Activated CD4-positive, CD25-positive, alpha-beta regulatory T cell treated with anti-CD3 and anti-CD28 coated beads, Interleukin-2, amount 50 U/mL, for 16 hours (primary cell): Measurements from ENCODE around the gene WSCD1.

Experiments
- DNase-seq: peaks from one replicate; pipeline ENCODE4 v3.0.0-alpha.2; 2020; ENCODE audit warnings: low read depth, low spot score

The WSCD1 gene

GRCh38 chr17:6085812-6086211 is 15.6 kb downstream of the WSCD1 start:
- DNase-seq: no peak

- DNase-seq: no peak
Observed at GRCh38 chr17:6086603-6087400, 16.6 kb downstream of the WSCD1 start.

GRCh38 chr17:6088141-6088540 is 18.0 kb downstream of the WSCD1 start:
- no peak for DNase-seq

- no peak for DNase-seq
Observed at GRCh38 chr17:6090253-6090652, 20.1 kb downstream of the WSCD1 start.

GRCh38 chr17:6092182-6092902 is 22.2 kb downstream of the WSCD1 start:
- DNase-seq: no peak

- no peak for DNase-seq
Observed at GRCh38 chr17:6092903-6093468, 22.8 kb downstream of the WSCD1 start.

GRCh38 chr17:6094453-6094852 is 24.3 kb downstream of the WSCD1 start:
- DNase-seq: no peak

- no peak for DNase-seq
Observed at GRCh38 chr17:6094926-6095325, 24.7 kb downstream of the WSCD1 start.

GRCh38 chr17:6095501-6095900 is 25.3 kb downstream of the WSCD1 start:
- no peak for DNase-seq

GRCh38 chr17:6096201-6097004 is 26.2 kb downstream of the WSCD1 start:
- no peak for DNase-seq

- DNase-seq: no peak
Observed at GRCh38 chr17:6097005-6097279, 26.8 kb downstream of the WSCD1 start.

- no peak for DNase-seq
Observed at GRCh38 chr17:6098050-6098822, 28.1 kb downstream of the WSCD1 start.

GRCh38 chr17:6098823-6099180 is 28.6 kb downstream of the WSCD1 start:
- DNase-seq: no peak

GRCh38 chr17:6099492-6099891 is 29.3 kb downstream of the WSCD1 start:
- DNase-seq: no peak

GRCh38 chr17:6100146-6100545 is 30.0 kb downstream of the WSCD1 start:
- no peak for DNase-seq

GRCh38 chr17:6100891-6101500 is 30.8 kb downstream of the WSCD1 start:
- DNase-seq: no peak

- no peak for DNase-seq
Observed at GRCh38 chr17:6101706-6102105, 31.5 kb downstream of the WSCD1 start.

GRCh38 chr17:6102615-6103014 is 32.4 kb downstream of the WSCD1 start:
- no peak for DNase-seq

GRCh38 chr17:6104956-6105648 is 34.9 kb downstream of the WSCD1 start:
- no peak for DNase-seq

- no peak for DNase-seq
Observed at GRCh38 chr17:6105649-6106007, 35.4 kb downstream of the WSCD1 start.

GRCh38 chr17:6106212-6106611 is 36.0 kb downstream of the WSCD1 start:
- DNase-seq: no peak
